HUES48 (cell line): ENCODE data around the gene TMEM35A.
"Not testable (repeated sequence)": the region's sequence is repeated elsewhere in the genome, so short reads cannot be mapped to it uniquely, and the experiment has no call there.

Source experiments
- H3K27ac ChIP-seq: one replicate; pipeline ENCODE4 v1.7.0; 2013; ENCODE audit warnings: low read depth, low read length, inconsistent platforms
- H3K27me3 ChIP-seq: 2 replicates; pipeline ENCODE4 v1.6.1; 2013; ENCODE audit warnings: mild to moderate bottlenecking, low read length; ENCODE audit not compliant: control insufficient read depth, insufficient read depth
- H3K36me3 ChIP-seq: 2 replicates; pipeline ENCODE4 v1.6.1; 2013; ENCODE audit warnings: low read length; ENCODE audit not compliant: control insufficient read depth, insufficient read depth
- H3K4me1 ChIP-seq: 2 replicates; pipeline ENCODE4 v1.6.1; 2013; ENCODE audit warnings: mild to moderate bottlenecking, low read length; ENCODE audit not compliant: control insufficient read depth, insufficient read depth
- H3K4me3 ChIP-seq: 2 replicates; pipeline ENCODE4 v1.5.1; 2013; ENCODE audit warnings: mild to moderate bottlenecking, low read depth, low read length
- H3K9ac ChIP-seq: 2 replicates; pipeline ENCODE4 v1.6.1; 2013; ENCODE audit warnings: mild to moderate bottlenecking, low read depth, low read length, moderate library complexity
- H3K9me3 ChIP-seq: 2 replicates; pipeline ENCODE4 v1.6.1; 2013; ENCODE audit warnings: low read length; ENCODE audit not compliant: control insufficient read depth, insufficient read depth

Gene TMEM35A

GRCh38 chrX:101078716-101079598 is at the start of gene TMEM35A:
Gene TMEM35A, plus strand, starts transcription at chrX:101078879. Its CDS starts 124 bp downstream, at chrX:101079003.
- Histone ChIP-seq H3K27ac (no peak within 1 kb of the TSS), H3K36me3 (no peaks in the 10 kb centered on the region), H3K4me3 (peak within 1 kb of the TSS; percentile 81), H3K4me1 (peaks cover 17% of the 10 kb centered on the region), H3K9ac (0 out of 2 replicates have a peak within 1 kb of the TSS, but pooled peaks have one; percentile 10), H3K27me3 (peaks cover 13% of the 10 kb centered on the region), H3K9me3 (0 out of 2 replicates have a peak, but pooled peaks cover 6% of the 10 kb centered on the region)

- Histone ChIP-seq H3K36me3 (peaks cover 22% of the 10 kb centered on the region), H3K9me3 (no peaks in the 10 kb centered on the region), H3K4me1 (no peaks in the 10 kb centered on the region), H3K27ac (no peak overlapping the region), H3K9ac (no peak overlapping the region), H3K4me3 (no peak overlapping the region), H3K27me3 (no peaks in the 10 kb centered on the region; the same call in 1 of the 2 replicates)
Observed at GRCh38 chrX:101029665-101030064, 49.0 kb upstream of the TMEM35A start.

GRCh38 chrX:101037231-101037630 is 41.4 kb upstream of the TMEM35A start:
- Histone ChIP-seq H3K27ac (no peak overlapping the region), H3K9ac (no peak overlapping the region), H3K27me3 (no peaks in the 10 kb centered on the region), H3K9me3 (no peaks in the 10 kb centered on the region), H3K36me3 (peaks cover 43% of the 10 kb centered on the region), H3K4me3 (no peak overlapping the region), H3K4me1 (no peaks in the 10 kb centered on the region)

GRCh38 chrX:101040197-101040596 is 38.5 kb upstream of the TMEM35A start:
- Histone ChIP-seq H3K4me3 (no peak overlapping the region), H3K27ac (no peak overlapping the region), H3K9ac (no peak overlapping the region), H3K27me3 (no peaks in the 10 kb centered on the region), H3K9me3 (no peaks in the 10 kb centered on the region), H3K4me1 (no peaks in the 10 kb centered on the region), H3K36me3 (peaks cover 43% of the 10 kb centered on the region)

- H3K27me3 ChIP-seq: no peaks in the 10 kb centered on the region
- no peaks in the 10 kb centered on the region for H3K4me1 ChIP-seq
- H3K4me3 ChIP-seq: peak overlapping the region; percentile 94
- H3K27ac ChIP-seq: peak overlapping the region; percentile 89
- H3K9me3 ChIP-seq: no peaks in the 10 kb centered on the region
- 0 out of 2 replicates have a peak, but pooled peaks cover 3% of the 10 kb centered on the region for H3K36me3 ChIP-seq
- H3K9ac ChIP-seq: peak overlapping the region; percentile 83
Observed at GRCh38 chrX:101051153-101051548, 27.5 kb upstream of the TMEM35A start.

- Histone ChIP-seq H3K36me3 (0 out of 2 replicates have a peak, but pooled peaks cover 3% of the 10 kb centered on the region), H3K4me1 (no peaks in the 10 kb centered on the region), H3K9ac (peak within 1 kb of the TSS; percentile 83), H3K27me3 (no peaks in the 10 kb centered on the region), H3K4me3 (peak within 1 kb of the TSS; percentile 94), H3K27ac (peak within 1 kb of the TSS; percentile 89), H3K9me3 (no peaks in the 10 kb centered on the region)
Observed at GRCh38 chrX:101051549-101052302, 27.0 kb upstream of the TMEM35A start, which contains the start of gene TRMT2B. Gene TRMT2B, minus strand, starts transcription at chrX:101052111. Its CDS starts 9,822 bp downstream, at chrX:101042289.

GRCh38 chrX:101056551-101056950 is 22.1 kb upstream of the TMEM35A start:
- H3K9ac ChIP-seq, H3K4me1 ChIP-seq, H3K27ac ChIP-seq: not testable (repeated sequence)

GRCh38 chrX:101057093-101057714 is 21.5 kb upstream of the TMEM35A start:
- Histone ChIP-seq H3K27me3 (no peaks in the 10 kb centered on the region), H3K9me3 (no peaks in the 10 kb centered on the region), H3K4me1 (peaks cover 4% of the 10 kb centered on the region; the same call in 1 of the 2 replicates), H3K27ac (no peak overlapping the region), H3K9ac (no peak overlapping the region), H3K4me3 (no peak overlapping the region), H3K36me3 (no peaks in the 10 kb centered on the region)

More at GRCh38 chrX:101056551-101056950, 22.1 kb upstream of the TMEM35A start:
- H3K36me3 ChIP-seq, H3K9me3 ChIP-seq, H3K27me3 ChIP-seq, H3K4me3 ChIP-seq: not testable (repeated sequence)

GRCh38 chrX:101062176-101062575 is 16.5 kb upstream of the TMEM35A start:
- no peak overlapping the region for H3K27ac ChIP-seq
- no peak overlapping the region for H3K4me3 ChIP-seq
- no peak overlapping the region for H3K9ac ChIP-seq
- H3K36me3 ChIP-seq: no peaks in the 10 kb centered on the region
- peaks cover 4% of the 10 kb centered on the region; the same call in 1 of the 2 replicates for H3K4me1 ChIP-seq
- H3K9me3 ChIP-seq: no peaks in the 10 kb centered on the region
- no peaks in the 10 kb centered on the region for H3K27me3 ChIP-seq

- Histone ChIP-seq H3K36me3 (no peaks in the 10 kb centered on the region), H3K9me3 (0 out of 2 replicates have a peak, but pooled peaks cover 6% of the 10 kb centered on the region), H3K4me1 (no peaks in the 10 kb centered on the region), H3K27ac (no peak overlapping the region), H3K4me3 (no peak overlapping the region), H3K27me3 (no peaks in the 10 kb centered on the region; the same call in 1 of the 2 replicates), H3K9ac (no peak overlapping the region)
Observed at GRCh38 chrX:101071582-101071981, 7.1 kb upstream of the TMEM35A start.
